Heart right ventricle (tissue), 16 donors: ENCODE results near the gene MGP. TPM values are rescaled to one million over a fixed set of nuclear protein-coding genes. Genes with fewer than 3 reads are reported as not detected.

ENCODE experiments used
- ATAC-seq, 8 donors: fragments of 200-7000 bp; cut with Tn5 transposase; one replicate each; pipeline ENCODE4 v1.9.1; 2020; ENCODE audit warnings: mild to moderate bottlenecking in 8 of 8, moderate library complexity in 8 of 8, moderate number of reproducible peaks in 1 of 8
- DNase-seq, 2 donors: peaks; one replicate each; pipeline ENCODE4 v3.0.0-alpha.2; 2020
- H3K27ac ChIP-seq, 10 donors: fragments of 200-600 bp; sonication (generic) in 2 of 10; one replicate each; pipeline versions ENCODE4 v1.5.0 to v1.8.0; 2020 to 2022; ENCODE audit warnings: mild to moderate bottlenecking in 3 of 10
- H3K27me3 ChIP-seq, 7 donors: fragments of 200-600 bp; one replicate each; pipeline ENCODE4 v1.8.0; 2021 to 2022; ENCODE audit warnings: mild to moderate bottlenecking in 2 of 7
- H3K36me3 ChIP-seq, 9 donors: fragments of 200-600 bp; sonication (generic) in 1 of 9; one replicate each; pipeline versions ENCODE4 v1.5.0 to v1.8.0; 2020 to 2022; ENCODE audit warnings: mild to moderate bottlenecking in 2 of 9
- H3K4me1 ChIP-seq, 9 donors: fragments of 200-600 bp; sonication (generic) in 1 of 9; one replicate each; pipeline versions ENCODE4 v1.5.0 to v1.8.0; 2020 to 2022; ENCODE audit warnings: mild to moderate bottlenecking in 4 of 9
- H3K4me3 ChIP-seq, 10 donors: fragments of 200-600 bp; sonication (generic) in 2 of 10; one replicate each; pipeline versions ENCODE4 v1.5.0 to v1.8.0; 2020 to 2022; ENCODE audit warnings: mild to moderate bottlenecking in 7 of 10, moderate library complexity in 2 of 10
- H3K9me3 ChIP-seq, 11 donors: fragments of 200-600 bp in 10 of 11; sonication (generic) in 2 of 11; one replicate each; pipeline versions ENCODE4 v1.5.0 to v1.8.0; 2013 to 2022; ENCODE audit warnings: mild to moderate bottlenecking in 2 of 11, control low read depth in 1 of 11, moderate library complexity in 1 of 11
- WGBS, 2 donors: extraction: QIAGEN DNeasy Blood & Tissue Kit; methylation state at CpG; one replicate each; pipeline ENCODE4 v1.1.7; 2013; ENCODE audit warnings: inconsistent platforms in 1 of 2; 5-methylcytosine and 5-hydroxymethylcytosine counted together
- intact Hi-C, 10 donors: fragments of 100-400 bp; cut with DNase I; formaldehyde crosslinking; loops; one replicate each; pipeline versions ENCODE4 v1.11.1 to v1.14.2; 2022
- polyA plus RNA-seq, 2 donors: library from polyadenylated mRNA; stranded (reverse); fragments of 200-250 nt; gene quantifications; one replicate each; pipeline ENCODE4 v1.2.3, GENCODE V29; 2013
- total RNA-seq, 10 donors: library from RNA; stranded (reverse); fragmentation: NEBNext Ultra II Directional in 3 of 10; extraction: Animal tissue kit (Norgen Biotek cat#: 25700) in 3 of 10; gene quantifications; one replicate each; pipeline versions ENCODE4 v1.2.1 to v1.2.4, GENCODE V29; 2021 to 2023
- TF ChIP-seq, protein P1 (sequence below), 9 donors: fragments of 200-600 bp; sonication (generic) in 2 of 9; IDR thresholded peaks; one replicate each; pipeline versions ENCODE4 v1.5.0 to v1.8.0; 2021 to 2022; ENCODE audit warnings: antibody characterized with exemption in 9 of 9, mild to moderate bottlenecking in 5 of 9, moderate library complexity in 1 of 9
- donor health status: Arrhythmogenic right ventricular cardiomyopathy.
- donor health status: ischemic (EF 13 %, LVEDD 7.1; RV severe dilation, severe dysfunction).
- donor health status: healthy with polysubstance abuse.
- donor health status: DM: no; HTN: yes; CAD: no.
- donor health status: DM: no; HTN: no; CAD: no.
- donor health status: ischemic (EF 25% LVEDD 6.9; RV normal size, moderate dysfunction).
- donor health status: ischemic (EF 25% LVEDD 5.7; RV mildly dilated, moderate dysfunction).
- donor health status: healthy.
- donor health status: DM: yes; HTN: yes; CAD: no.
- donor health status: Ischemic cardiomyopathy.
- donor health status: ischemic (EF 35%, LVEDD 5.7; RV mildly dilated, moderate dysfunction).
- donor health status: nonischemic (EF 11% LVEDD 7.7; RV severe dilation, severe dysfunction).
- donor health status: DM: yes; HTN: yes; CAD: no.
- donor health status: PGD.
- donor health status: ischemic (EF 29% LVEDD 5.4; RV normal size, mild dysfunction).
- donor health status: nonischemic (EF 23%, LVEDD 6.1; RV moderate dilation, normal function).

Gene MGP
- total and polyA plus RNA-seq, 12 donors = 151 to 528 (median 257) TPM

- intact Hi-C loops = loop anchor here in 1 of 10 donors (5.0 kb wide), 1 partner anchor 37 kb away; no protein-coding TSS in a partner anchor
- Histone ChIP-seq H3K36me3 (peaks cover 0 to 23% (median 0%) of the 10 kb centered on the region in 9 donors), H3K4me1 (peaks cover 0 to 22% (median 20%) of the 10 kb centered on the region in 9 donors), H3K9me3 (no peaks in the 10 kb centered on the region), H3K4me3 (no peak overlapping the region), H3K27me3 (no peaks in the 10 kb centered on the region), H3K27ac (peak overlapping the region in 1 of 10 donors; percentile 31)
- no peak for ATAC-seq
- no peak for DNase-seq
- WGBS, 2 donors = 85 to 94% methylated on average over 5 of the region's 5 CpGs
- TF ChIP-seq, protein P1, sequence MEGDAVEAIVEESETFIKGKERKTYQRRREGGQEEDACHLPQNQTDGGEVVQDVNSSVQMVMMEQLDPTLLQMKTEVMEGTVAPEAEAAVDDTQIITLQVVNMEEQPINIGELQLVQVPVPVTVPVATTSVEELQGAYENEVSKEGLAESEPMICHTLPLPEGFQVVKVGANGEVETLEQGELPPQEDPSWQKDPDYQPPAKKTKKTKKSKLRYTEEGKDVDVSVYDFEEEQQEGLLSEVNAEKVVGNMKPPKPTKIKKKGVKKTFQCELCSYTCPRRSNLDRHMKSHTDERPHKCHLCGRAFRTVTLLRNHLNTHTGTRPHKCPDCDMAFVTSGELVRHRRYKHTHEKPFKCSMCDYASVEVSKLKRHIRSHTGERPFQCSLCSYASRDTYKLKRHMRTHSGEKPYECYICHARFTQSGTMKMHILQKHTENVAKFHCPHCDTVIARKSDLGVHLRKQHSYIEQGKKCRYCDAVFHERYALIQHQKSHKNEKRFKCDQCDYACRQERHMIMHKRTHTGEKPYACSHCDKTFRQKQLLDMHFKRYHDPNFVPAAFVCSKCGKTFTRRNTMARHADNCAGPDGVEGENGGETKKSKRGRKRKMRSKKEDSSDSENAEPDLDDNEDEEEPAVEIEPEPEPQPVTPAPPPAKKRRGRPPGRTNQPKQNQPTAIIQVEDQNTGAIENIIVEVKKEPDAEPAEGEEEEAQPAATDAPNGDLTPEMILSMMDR (IDR thresholded peaks at IDR 0.05) = no peak
Observed at GRCh38 chr12:14910090-14910915, 24.6 kb upstream of the MGP start.

DNA sequence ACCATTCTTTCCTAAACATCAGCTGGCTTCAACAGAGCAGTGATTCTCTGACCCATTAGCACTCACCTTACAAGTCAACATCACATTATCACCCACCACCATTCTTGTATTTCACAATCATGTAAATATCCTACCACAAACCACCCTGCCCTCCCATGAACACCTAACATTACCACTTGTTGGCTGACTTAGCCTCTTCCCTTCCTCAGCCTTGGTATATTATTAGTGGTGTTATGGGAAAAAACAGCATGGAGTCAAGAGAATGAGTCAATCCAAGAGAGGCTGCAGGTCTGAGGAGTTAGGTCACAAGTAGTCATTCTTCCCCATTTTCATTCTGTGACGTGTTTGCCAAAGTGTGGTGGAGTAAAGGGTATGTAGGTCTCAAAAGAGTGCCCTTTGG is 22.3 kb upstream of the MGP start:
- DNase-seq (no peak), ATAC-seq (no peak)
- Histone ChIP-seq H3K27ac (no peak overlapping the region), H3K36me3 (peaks cover 0 to 2% (median 0%) of the 10 kb centered on the region in 9 donors), H3K4me1 (peaks cover 0 to 39% (median 29%) of the 10 kb centered on the region in 9 donors), H3K9me3 (no peaks in the 10 kb centered on the region), H3K4me3 (no peak overlapping the region), H3K27me3 (no peaks in the 10 kb centered on the region)
- TF ChIP-seq, protein P1 (IDR thresholded peaks at IDR 0.05) = no peak
- intact Hi-C loops = loop anchor here in 1 of 10 donors (5.0 kb wide), 1 partner anchor 39 kb away; no protein-coding TSS in a partner anchor
- 93 to 100% methylated on average over 1 of the region's 1 CpG for WGBS, 2 donors

- Histone ChIP-seq H3K36me3 (no peaks in the 10 kb centered on the region), H3K27me3 (no peaks in the 10 kb centered on the region), H3K4me3 (no peak overlapping the region), H3K27ac (peak overlapping the region; percentile 50 to 90 (median 74)), H3K4me1 (peaks cover 2 to 55% (median 44%) of the 10 kb centered on the region in 9 donors), H3K9me3 (no peaks in the 10 kb centered on the region)
- intact Hi-C loops = loop anchor here in 1 of 10 donors (5.0 kb wide), 1 partner anchor 41 kb away; no protein-coding TSS in a partner anchor
- TF ChIP-seq, protein P1 (IDR thresholded peaks at IDR 0.05) = no peak
- WGBS, 2 donors = 78 to 80% methylated on average over 5 of the region's 5 CpGs
- ATAC-seq (no peak), DNase-seq (no peak)
Observed at GRCh38 chr12:14906114-14906513, 20.5 kb upstream of the MGP start.

GRCh38 chr12:14905269-14906004 is 19.8 kb upstream of the MGP start:
- WGBS, 2 donors = 20 to 29% methylated on average over 5 of the region's 5 CpGs
- Histone ChIP-seq H3K36me3 (no peaks in the 10 kb centered on the region), H3K4me1 (peaks cover 2 to 61% (median 47%) of the 10 kb centered on the region in 9 donors), H3K4me3 (peak overlapping the region in 5 of 10 donors; percentile 2 to 20 (median 15)), H3K27me3 (no peaks in the 10 kb centered on the region), H3K27ac (peak overlapping the region; percentile 50 to 90 (median 74)), H3K9me3 (no peaks in the 10 kb centered on the region)
- intact Hi-C loops = loop anchor here in 1 of 10 donors (5.0 kb wide), 1 partner anchor 42 kb away; no protein-coding TSS in a partner anchor
- TF ChIP-seq, protein P1 (IDR thresholded peaks at IDR 0.05) = no peak
- peak; percentile 42 to 85 (median 78) for ATAC-seq
- DNase-seq = peak; percentile 21 to 65
